Breast epithelium (tissue), 4 donors: ENCODE results near the gene ITGB2. TPM values are rescaled to one million over a fixed set of nuclear protein-coding genes. Genes with fewer than 3 reads are reported as not detected.

Experiments used
- DNase-seq, 2 donors: peaks; one replicate each; pipeline ENCODE4 v3.0.0-alpha.2; 2019; ENCODE audit warnings: low spot score in 2 of 2
- H3K27ac ChIP-seq, 2 donors: fragments of 200-600 bp; sonication (generic) in 1 of 2; one replicate each; pipeline ENCODE4 v1.5.1; 2016 to 2019; ENCODE audit warnings: mild to moderate bottlenecking in 1 of 2
- H3K27me3 ChIP-seq, 2 donors: fragments of 200-600 bp; sonication (generic) in 1 of 2; one replicate each; pipeline versions ENCODE4 v1.5.1 to v1.6.0; 2017 to 2019; ENCODE audit warnings: control low read depth in 1 of 2, mild to moderate bottlenecking in 1 of 2
- H3K36me3 ChIP-seq: fragments of 200-600 bp; one replicate; pipeline ENCODE4 v1.5.1; 2019
- H3K4me1 ChIP-seq, 2 donors: fragments of 200-600 bp; sonication (generic); one replicate each; pipeline ENCODE4 v1.5.1; 2016 to 2019; ENCODE audit warnings: control low read depth in 1 of 2
- H3K4me3 ChIP-seq, 3 donors: fragments of 200-600 bp; sonication (generic); 1 replicate in 2 of 3; 2 replicates in 1 of 3; pipeline ENCODE4 v1.5.1; 2016 to 2019; ENCODE audit warnings: mild to moderate bottlenecking in 3 of 3, moderate library complexity in 2 of 3
- H3K9me3 ChIP-seq, 2 donors: fragments of 200-600 bp; sonication (generic) in 1 of 2; one replicate each; pipeline ENCODE4 v1.5.1; 2016 to 2019; ENCODE audit warnings: control low read depth in 1 of 2
- POLR2A ChIP-seq: fragments of 450-650 bp; IDR thresholded peaks from one replicate; pipeline ENCODE4 v1.6.1; 2016; ENCODE audit warnings: antibody characterized with exemption, mild to moderate bottlenecking, moderate library complexity
- POLR2AphosphoS5 ChIP-seq, 3 donors: sonication (generic); formaldehyde crosslinking; IDR thresholded peaks; one replicate each; pipeline ENCODE4 v1.6.1; 2017; ENCODE audit warnings: antibody characterized with exemption in 3 of 3
- intact Hi-C: fragments of 100-400 bp; cut with DNase I; formaldehyde crosslinking; loops from one replicate; pipeline ENCODE4 v1.15.1; 2023; ENCODE audit warnings: low total_unique reads
- total RNA-seq, 3 donors: library from RNA; depleted of rRNA; stranded (reverse); fragments of >200 nt; gene quantifications; one replicate each; pipeline ENCODE4 v1.1.0, GENCODE V29; 2016
- TF ChIP-seq, protein P1 (sequence below), 3 donors: fragments of 450-650 bp; IDR thresholded peaks; one replicate each; pipeline ENCODE4 v1.5.1; 2016 to 2017; ENCODE audit warnings: antibody characterized with exemption in 3 of 3, mild to moderate bottlenecking in 3 of 3, moderate library complexity in 3 of 3

The ITGB2 gene
- total RNA-seq, 3 donors from 2014 or later = 19.7 to 242 (median 92.8) TPM

DNA sequence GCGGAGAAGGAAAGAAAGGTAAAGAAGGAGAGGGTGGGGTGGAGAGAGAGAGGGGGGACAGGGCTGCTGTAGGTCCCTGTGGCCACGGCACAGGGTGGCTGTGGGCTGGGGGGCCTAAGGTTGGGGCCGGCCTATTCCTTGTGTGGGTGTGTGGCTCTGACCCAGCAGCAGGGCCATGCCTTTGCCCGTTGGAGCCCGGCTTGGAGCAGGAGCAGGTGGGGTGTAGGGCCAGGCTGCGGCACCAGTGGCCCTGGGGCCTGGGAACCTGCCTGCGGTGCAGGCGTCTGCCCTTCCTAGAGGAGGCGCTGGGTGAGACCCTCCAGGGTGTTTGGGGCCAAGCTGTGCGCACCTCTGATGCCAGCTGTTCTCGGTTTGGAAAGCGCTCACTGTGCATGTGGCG is 83.2 kb downstream of the ITGB2 start:
- no peak overlapping the region for H3K27ac ChIP-seq
- no peaks in the 10 kb centered on the region for H3K36me3 ChIP-seq
- peak in 1 of 2 donors; percentile 47 for DNase-seq
- no peaks in the 10 kb centered on the region for H3K4me1 ChIP-seq
- TF ChIP-seq POLR2AphosphoS5 (IDR thresholded peaks at IDR 0.05) (no peak), POLR2A (no peak)
- TF ChIP-seq, protein P1, sequence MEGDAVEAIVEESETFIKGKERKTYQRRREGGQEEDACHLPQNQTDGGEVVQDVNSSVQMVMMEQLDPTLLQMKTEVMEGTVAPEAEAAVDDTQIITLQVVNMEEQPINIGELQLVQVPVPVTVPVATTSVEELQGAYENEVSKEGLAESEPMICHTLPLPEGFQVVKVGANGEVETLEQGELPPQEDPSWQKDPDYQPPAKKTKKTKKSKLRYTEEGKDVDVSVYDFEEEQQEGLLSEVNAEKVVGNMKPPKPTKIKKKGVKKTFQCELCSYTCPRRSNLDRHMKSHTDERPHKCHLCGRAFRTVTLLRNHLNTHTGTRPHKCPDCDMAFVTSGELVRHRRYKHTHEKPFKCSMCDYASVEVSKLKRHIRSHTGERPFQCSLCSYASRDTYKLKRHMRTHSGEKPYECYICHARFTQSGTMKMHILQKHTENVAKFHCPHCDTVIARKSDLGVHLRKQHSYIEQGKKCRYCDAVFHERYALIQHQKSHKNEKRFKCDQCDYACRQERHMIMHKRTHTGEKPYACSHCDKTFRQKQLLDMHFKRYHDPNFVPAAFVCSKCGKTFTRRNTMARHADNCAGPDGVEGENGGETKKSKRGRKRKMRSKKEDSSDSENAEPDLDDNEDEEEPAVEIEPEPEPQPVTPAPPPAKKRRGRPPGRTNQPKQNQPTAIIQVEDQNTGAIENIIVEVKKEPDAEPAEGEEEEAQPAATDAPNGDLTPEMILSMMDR (IDR thresholded peaks at IDR 0.05) = no peak
- H3K4me3 ChIP-seq = no peak overlapping the region
- no peaks in the 10 kb centered on the region for H3K9me3 ChIP-seq
- no peaks in the 10 kb centered on the region for H3K27me3 ChIP-seq
- intact Hi-C loops = no loop called here

DNA sequence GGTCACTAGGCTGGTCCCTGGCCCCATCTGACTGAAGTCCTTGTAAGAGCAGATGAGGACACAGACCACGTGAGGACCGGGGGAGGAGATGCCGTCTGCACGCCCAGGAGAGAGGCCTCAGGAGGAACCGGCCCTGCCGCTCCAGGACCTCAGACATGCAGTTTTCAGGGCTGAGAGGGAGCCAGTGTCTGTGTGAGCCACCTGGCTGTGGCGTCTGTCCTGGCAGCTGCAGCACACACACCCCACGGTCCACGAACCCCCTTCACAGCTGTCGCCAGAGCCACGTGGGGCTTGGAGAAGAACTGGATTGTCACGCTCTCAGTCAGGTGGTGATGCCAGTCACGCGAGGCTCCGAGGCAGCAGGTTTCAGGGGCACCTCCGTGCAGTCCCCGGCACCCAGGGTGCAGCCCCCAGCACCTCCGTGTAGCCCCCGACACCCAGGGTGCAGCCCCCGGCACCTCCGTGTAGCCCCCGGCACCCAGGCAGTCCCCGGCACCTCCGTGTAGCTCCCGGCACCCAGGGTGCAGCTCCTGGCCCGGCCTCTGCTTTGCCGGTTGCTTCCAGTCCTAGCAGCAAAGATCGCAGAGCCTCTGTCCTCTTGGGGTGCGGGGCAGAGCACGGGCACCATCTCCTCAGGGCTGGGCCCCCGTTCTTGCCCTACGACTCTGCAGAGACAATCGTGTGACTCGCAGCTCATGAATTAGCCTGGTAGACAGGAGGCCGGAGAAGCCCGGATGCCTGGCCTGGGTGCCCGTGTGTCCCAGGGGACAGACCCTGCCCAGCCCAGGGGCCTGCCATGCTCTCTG is 83.8 kb downstream of the ITGB2 start:
- H3K36me3 ChIP-seq = no peaks in the 10 kb centered on the region
- no peak overlapping the region for H3K4me3 ChIP-seq
- peak in 1 of 2 donors; percentile 52 for DNase-seq
- intact Hi-C loops = no loop called here
- H3K4me1 ChIP-seq = no peaks in the 10 kb centered on the region
- no peaks in the 10 kb centered on the region for H3K9me3 ChIP-seq
- no peaks in the 10 kb centered on the region for H3K27me3 ChIP-seq
- TF ChIP-seq POLR2AphosphoS5 (IDR thresholded peaks at IDR 0.05) (no peak), POLR2A (no peak)
- TF ChIP-seq, protein P1 (IDR thresholded peaks at IDR 0.05) = no peak
- no peak overlapping the region for H3K27ac ChIP-seq

DNA sequence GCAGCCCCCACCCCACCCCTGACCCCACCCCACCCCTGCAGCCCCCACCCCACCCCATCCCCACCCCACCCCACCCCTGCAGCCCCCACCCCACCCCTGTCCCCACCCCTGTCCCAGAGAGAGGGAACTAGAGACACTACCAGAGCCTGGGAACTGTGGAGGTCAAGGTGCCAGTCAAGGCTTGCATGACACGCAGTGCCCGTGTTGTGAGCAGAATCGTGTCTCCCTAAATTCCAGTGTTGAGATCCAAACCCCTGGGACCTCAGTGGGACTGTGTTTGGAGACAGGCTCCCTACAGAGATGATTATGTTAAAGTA is 84.4 kb downstream of the ITGB2 start:
- intact Hi-C loops = no loop called here
- no peak for TF ChIP-seq POLR2A
- no peak for DNase-seq
- Histone ChIP-seq H3K36me3 (no peaks in the 10 kb centered on the region), H3K4me1 (no peaks in the 10 kb centered on the region), H3K4me3 (no peak overlapping the region), H3K9me3 (no peaks in the 10 kb centered on the region), H3K27ac (no peak overlapping the region), H3K27me3 (no peaks in the 10 kb centered on the region)

Other genes with a start within 250 kb of the ITGB2 start
- gene KRTAP12-1, start 238.7 kb downstream of the ITGB2 start, total RNA-seq = not detected
- not detected for gene KRTAP10-12, start 223.7 kb downstream of the ITGB2 start, total RNA-seq
- under 1 TPM in 1 of 3 donors, not detected in 2; 0.15 TPM for gene TSPEAR, start 209.3 kb downstream of the ITGB2 start, total RNA-seq
- gene UBE2G2, start 119.1 kb downstream of the ITGB2 start, total RNA-seq = 100 to 1,000 TPM in 1 of 3 donors, 10 to 100 TPM in 2; 84.8 to 128 (median 99.2) TPM
- 10 to 100 TPM; 64.2 to 64.8 (median 64.4) TPM for gene SUMO3, start 102.8 kb downstream of the ITGB2 start, total RNA-seq
- gene PTTG1IP, start 47.2 kb downstream of the ITGB2 start, total RNA-seq = 100 to 1,000 TPM; 187 to 351 (median 272) TPM
- 10 to 100 TPM; 15.8 to 17.7 (median 17.0) TPM for gene SLX9, start 19.1 kb upstream of the ITGB2 start, total RNA-seq
- gene ADARB1, start 153.7 kb upstream of the ITGB2 start, total RNA-seq = 10 to 100 TPM; 19.9 to 21.3 (median 20.0) TPM